GM12873 (cell line): ENCODE measurements around the gene CUBN.

Experiments
- TF ChIP-seq, protein P1 (sequence below): IDR thresholded peaks from 2 replicates; pipeline ENCODE4 v1.5.1; 2012; ENCODE audit warnings: low read depth, mild to moderate bottlenecking, moderate library complexity, low read length, control low read depth; ENCODE audit not compliant: insufficient read depth; ENCODE audit errors: missing control alignments

Gene CUBN

DNA sequence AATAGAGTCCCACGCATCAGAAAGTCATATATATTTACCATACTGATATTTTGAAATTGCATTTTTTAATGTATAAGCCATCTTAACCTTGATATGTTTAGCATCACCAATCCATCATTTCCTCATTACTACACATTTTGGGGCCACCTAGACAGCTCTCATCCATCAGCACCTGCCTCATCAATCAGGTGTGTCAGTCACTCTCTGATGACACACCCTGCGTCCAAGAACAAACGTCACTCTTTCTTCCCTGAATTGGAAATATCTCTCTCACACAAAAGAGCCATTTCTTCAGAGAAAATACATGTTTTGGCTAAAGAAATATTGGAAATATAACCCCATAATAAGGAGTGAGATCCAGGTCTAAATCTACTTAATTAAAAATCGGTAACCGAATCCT is 273.5 kb downstream of the CUBN start:
- TF ChIP-seq, protein P1, sequence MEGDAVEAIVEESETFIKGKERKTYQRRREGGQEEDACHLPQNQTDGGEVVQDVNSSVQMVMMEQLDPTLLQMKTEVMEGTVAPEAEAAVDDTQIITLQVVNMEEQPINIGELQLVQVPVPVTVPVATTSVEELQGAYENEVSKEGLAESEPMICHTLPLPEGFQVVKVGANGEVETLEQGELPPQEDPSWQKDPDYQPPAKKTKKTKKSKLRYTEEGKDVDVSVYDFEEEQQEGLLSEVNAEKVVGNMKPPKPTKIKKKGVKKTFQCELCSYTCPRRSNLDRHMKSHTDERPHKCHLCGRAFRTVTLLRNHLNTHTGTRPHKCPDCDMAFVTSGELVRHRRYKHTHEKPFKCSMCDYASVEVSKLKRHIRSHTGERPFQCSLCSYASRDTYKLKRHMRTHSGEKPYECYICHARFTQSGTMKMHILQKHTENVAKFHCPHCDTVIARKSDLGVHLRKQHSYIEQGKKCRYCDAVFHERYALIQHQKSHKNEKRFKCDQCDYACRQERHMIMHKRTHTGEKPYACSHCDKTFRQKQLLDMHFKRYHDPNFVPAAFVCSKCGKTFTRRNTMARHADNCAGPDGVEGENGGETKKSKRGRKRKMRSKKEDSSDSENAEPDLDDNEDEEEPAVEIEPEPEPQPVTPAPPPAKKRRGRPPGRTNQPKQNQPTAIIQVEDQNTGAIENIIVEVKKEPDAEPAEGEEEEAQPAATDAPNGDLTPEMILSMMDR: no peak

DNA sequence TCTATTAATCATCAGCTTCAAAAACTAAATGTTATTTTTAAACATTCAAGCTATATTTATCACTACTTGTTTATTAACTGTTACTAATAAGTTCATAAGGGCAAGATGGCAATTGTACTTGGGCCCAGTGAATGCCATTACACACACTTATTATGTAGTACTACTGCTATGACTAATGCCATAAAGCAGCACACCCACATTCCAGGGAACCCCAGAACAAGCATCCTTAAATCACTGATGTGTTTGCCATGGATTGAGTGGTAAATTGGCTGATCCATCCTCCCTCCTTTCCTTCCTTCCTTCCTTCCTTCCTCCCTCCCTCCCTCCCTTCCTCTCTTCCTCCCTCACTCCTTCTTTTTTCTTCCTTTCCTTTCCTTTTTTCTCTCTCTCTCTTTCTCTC is 275.0 kb downstream of the CUBN start:
- TF ChIP-seq, protein P1: no peak

DNA sequence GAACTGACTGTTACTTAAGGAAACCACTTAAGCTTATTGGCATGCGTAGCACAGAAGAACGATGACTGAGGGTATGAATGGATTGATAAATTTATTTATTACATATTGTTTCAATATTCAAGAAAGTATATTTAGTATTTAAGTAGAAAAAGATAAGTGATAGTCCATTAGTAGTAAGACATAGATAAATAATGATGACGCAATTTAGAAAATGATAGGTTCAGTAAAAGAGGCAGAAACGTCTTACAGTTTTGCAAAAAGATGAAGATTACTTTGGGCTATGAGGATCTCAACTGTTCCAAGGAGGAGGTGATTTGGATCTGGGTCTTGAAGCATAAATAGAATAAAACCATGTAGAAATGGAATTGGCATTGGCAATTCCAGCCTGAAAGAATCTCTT is 275.8 kb downstream of the CUBN start:
- TF ChIP-seq, protein P1: no peak

DNA sequence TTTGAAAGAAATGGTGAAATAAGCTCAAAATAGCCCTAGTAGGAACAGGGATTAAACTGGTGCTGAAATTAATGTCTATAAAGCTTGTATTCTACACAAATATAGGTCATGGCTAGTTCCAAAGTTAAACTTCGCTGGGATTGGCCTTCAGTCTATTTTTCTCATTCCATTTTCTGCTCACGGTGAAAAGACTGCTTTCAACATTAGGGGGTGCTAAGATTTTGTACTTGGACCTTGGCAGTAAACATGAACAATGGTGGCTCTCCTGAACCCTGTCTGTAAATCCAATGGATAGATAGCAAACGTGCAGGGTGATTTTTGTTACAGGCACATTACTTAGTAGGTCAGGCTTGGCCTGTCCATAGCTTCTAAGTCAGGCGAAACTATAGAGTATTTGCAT is 276.4 kb downstream of the CUBN start:
- TF ChIP-seq, protein P1: no peak

DNA sequence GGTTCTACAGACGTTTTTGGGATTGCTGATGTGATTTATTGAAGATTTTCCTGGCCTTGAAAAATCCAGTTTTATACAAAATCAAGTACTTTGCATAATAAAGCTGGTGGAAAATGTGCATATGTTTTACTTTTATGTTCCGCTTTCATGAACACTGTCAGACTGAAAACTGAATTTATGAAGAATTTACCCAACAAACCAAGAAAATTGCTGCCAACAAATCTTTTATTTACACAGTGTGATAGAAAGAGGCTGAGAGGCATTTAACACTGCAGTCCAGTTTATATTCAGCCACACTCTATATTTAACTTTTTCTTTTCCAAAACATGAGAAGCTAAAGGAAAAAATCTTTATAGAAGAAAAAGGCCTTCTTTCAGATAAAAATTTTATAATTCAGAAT is 277.0 kb downstream of the CUBN start:
- TF ChIP-seq, protein P1: no peak

DNA sequence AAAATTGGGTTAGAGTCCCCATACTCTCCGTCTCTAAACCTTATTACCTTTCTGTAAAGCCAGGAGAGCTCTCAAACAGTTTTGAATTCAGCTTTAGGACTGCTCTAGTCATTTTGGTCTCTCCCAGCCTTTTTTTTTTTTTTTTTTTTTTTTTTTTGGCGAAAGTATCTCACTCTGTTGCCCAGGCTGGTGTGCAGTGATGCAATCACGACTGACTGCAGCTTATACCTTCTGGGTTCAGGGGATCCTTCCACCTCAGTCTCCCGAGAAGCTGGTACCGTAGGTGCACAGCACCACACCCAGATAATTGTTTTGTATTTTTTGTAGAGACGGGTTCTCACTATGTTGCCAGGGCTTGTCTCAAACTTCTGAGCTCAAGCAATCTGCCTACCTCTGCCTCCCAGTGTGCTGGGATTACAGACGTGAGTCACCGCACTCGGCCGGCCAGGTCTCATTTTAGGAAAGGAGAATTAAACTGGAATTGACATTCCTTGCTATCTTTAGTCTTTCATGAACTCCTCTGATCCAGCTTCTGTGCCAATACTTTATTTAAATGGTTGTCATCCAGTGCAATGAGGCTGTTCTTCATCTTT is 281.0 kb downstream of the CUBN start:
- TF ChIP-seq, protein P1: no peak

DNA sequence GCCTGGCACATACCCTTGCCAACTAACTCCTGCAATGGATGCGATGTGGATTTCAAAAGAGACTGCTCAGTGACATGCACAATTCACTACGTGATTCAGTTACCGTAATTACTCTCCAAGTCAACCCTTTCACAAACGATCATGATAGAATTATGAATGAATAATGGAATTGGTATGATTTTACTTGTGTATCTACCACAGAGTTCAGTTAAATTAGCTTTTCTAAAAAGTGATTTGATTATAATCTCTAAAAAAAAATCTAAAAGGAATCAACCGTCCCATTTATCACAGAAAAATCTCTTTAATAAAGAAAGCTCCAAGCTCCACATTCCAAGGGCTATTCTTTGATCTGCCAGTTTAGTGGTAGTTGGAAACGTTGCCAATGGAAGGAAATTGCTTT is 282.0 kb downstream of the CUBN start:
- TF ChIP-seq, protein P1: no peak
